ENCODE results near the gene CREM. TPM values are rescaled to one million over a fixed set of nuclear protein-coding genes. Genes with fewer than 3 reads are reported as not detected.

CREM gene
- total and polyA plus RNA-seq, 12 donors: 37.8 to 91.7 (median 57.6) TPM

GRCh38 chr10:35200487-35200886, 73.8 kb downstream of the CREM start:
- 63 to 68% methylated on average over 1 of the region's 1 CpG for WGBS, 2 donors
- TF ChIP-seq CTCF (IDR thresholded peaks at IDR 0.05): no peak
- Histone ChIP-seq H3K27me3 (no peaks in the 10 kb centered on the region), H3K36me3 (peaks cover 0 to 16% (median 0%) of the 10 kb centered on the region in 9 donors), H3K9me3 (no peaks in the 10 kb centered on the region), H3K4me1 (peaks cover 0 to 33% (median 0%) of the 10 kb centered on the region in 9 donors), H3K4me3 (no peak overlapping the region), H3K27ac (no peak overlapping the region)
- intact Hi-C loops (cut with DNase I): no loop called here
- DNase-seq: no peak
- ATAC-seq: no peak

- Histone ChIP-seq H3K36me3 (peaks cover 0 to 16% (median 0%) of the 10 kb centered on the region in 9 donors), H3K27ac (no peak overlapping the region), H3K9me3 (no peaks in the 10 kb centered on the region), H3K27me3 (no peaks in the 10 kb centered on the region), H3K4me1 (peaks cover 0 to 30% (median 0%) of the 10 kb centered on the region in 9 donors), H3K4me3 (no peak overlapping the region)
- intact Hi-C loops (cut with DNase I): no loop called here
- 96 to 99% methylated on average over 4 of the region's 4 CpGs for WGBS, 2 donors
- no peak for TF ChIP-seq CTCF (IDR thresholded peaks at IDR 0.05)
- ATAC-seq (no peak), DNase-seq (no peak)
Observed at GRCh38 chr10:35201234-35201633, 74.6 kb downstream of the CREM start.

GRCh38 chr10:35202050-35202449, 75.4 kb downstream of the CREM start:
- no peaks in the 10 kb centered on the region for H3K27me3 ChIP-seq
- H3K27ac ChIP-seq: no peak overlapping the region
- TF ChIP-seq CTCF (IDR thresholded peaks at IDR 0.05): no peak
- DNase-seq (no peak), ATAC-seq (no peak)
- H3K36me3 ChIP-seq: peaks cover 0 to 24% (median 0%) of the 10 kb centered on the region in 9 donors
- no peaks in the 10 kb centered on the region for H3K9me3 ChIP-seq
- intact Hi-C loops (cut with DNase I): no loop called here
- H3K4me1 ChIP-seq: peaks cover 0 to 22% (median 0%) of the 10 kb centered on the region in 9 donors
- H3K4me3 ChIP-seq: no peak overlapping the region

GRCh38 chr10:35203745-35204144, 77.1 kb downstream of the CREM start:
- H3K4me1 ChIP-seq: peaks cover 0 to 23% (median 5%) of the 10 kb centered on the region in 9 donors
- no peak overlapping the region for H3K4me3 ChIP-seq
- no peak overlapping the region for H3K27ac ChIP-seq
- 78 to 86% methylated on average over 4 of the region's 4 CpGs for WGBS, 2 donors
- no peak for TF ChIP-seq CTCF (IDR thresholded peaks at IDR 0.05)
- no peak for DNase-seq
- H3K36me3 ChIP-seq: peaks cover 0 to 41% (median 6%) of the 10 kb centered on the region in 9 donors
- ATAC-seq: peak in 2 of 8 donors; percentile 22 to 58
- intact Hi-C loops (cut with DNase I): no loop called here
- no peaks in the 10 kb centered on the region for H3K9me3 ChIP-seq
- no peaks in the 10 kb centered on the region for H3K27me3 ChIP-seq

Measured in heart right ventricle (tissue), 16 donors.